ENCODE results near the gene KCNC1.

Gene KCNC1

DNA sequence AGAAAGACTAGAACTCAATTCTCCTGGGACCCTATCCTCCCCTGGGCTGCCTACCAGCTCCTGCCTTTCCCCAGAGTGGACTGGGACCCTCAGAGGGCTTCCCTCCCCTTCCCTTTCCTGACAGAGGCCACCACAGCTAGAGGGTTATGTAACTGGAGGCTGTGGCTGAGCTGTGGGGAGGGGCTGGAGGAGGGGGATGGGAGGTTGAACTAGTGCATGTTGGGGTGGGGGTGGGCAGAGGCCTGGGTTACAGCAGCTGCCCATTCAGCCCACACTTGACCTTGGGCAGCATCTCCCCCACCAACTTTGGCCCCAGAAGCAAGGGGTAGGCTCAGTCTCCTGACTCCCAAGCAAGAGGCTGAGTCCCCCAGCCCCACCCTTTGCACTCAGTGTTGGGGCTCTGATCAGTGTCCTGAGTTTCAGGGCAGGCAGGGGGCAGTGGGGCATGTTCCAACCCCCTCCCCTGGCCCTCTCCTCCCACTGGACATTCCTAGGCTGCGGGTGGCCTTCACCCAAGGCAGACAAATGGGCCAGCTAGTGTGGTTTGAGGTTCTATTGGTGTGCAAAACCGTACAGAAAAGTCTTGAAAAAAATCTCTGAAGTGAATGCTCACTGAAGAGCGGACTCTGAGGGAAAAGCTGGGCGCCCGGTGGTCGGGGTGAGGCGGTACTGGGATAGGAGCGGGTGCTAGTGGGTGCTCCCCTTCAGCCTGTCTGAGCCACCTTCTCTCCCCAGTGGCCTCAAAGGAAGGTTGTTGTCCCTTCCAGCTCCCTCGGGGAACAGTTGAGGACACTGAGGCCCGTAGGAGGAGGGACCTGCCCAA lies 3.8 kb downstream of the KCNC1 start:
- DNase-seq, result no peak

DNA sequence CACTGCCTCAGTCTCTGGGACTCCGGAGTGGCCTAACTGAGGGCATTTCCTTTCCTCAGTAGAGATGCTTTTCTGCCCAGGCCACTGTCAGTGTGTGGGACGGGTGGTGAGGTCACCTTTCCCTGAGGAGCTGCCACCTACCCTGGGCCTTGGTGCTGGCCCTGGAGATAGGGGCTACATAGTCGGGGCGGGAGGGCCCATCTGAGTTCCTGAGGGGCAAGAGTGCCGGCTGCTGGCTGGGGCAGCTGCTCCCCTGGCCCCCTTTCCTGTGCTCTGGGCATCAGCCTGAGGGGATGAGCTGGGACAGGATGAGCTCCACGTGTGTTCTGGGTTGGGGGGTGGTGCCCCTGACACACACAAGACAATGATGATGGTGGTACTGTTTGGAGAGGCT lies 5.4 kb downstream of the KCNC1 start:
- no peak for DNase-seq

DNA sequence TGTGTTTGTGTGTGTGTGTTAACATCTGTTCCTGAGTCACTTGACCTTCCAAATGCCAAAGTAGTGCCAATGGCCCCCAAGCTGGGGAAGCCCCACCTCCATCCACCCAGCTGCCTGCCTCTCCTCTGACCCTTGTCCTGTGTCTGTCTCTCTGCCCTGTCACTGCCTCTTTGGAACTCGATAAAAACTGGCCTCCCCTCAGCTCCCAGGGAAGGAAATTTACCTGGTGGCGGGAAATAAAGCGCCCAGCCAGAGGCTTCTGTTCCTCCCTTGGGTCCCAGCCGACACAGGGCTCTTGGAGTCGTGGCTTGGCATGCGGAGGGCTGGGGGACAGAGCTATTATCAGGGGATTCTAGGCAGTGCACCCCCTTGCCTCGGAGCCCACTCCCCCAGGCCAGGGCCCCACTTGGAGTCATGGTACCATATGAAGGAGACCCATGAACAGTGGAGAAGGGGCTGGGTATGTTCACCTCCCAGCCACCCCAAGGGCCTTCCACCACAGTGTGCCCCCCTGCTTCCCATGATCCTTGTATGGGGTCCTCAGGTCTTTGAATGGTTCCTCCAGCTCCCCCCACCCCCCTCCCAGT lies 6.2 kb downstream of the KCNC1 start:
- no peak for DNase-seq

DNA sequence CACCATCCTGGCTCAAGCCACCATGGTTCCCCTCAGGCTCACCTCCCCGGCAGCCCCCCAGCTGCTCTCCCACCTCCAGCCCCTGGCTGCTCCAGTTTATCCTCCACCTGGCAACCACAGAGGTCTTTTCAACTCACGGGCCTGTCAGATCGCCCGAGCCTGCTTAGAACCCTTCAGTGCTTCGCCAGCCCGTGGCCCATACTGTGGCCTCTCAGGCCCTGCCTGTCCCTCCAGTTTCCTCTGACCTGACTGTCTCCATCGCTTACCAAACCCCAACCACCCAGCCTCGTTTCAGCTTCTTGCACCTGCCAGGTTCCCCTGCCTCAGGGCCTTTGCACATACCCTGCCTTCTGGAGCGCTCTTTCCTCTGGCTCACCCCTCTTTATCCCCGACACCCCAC lies 6.9 kb downstream of the KCNC1 start:
- DNase-seq, result no peak

DNA sequence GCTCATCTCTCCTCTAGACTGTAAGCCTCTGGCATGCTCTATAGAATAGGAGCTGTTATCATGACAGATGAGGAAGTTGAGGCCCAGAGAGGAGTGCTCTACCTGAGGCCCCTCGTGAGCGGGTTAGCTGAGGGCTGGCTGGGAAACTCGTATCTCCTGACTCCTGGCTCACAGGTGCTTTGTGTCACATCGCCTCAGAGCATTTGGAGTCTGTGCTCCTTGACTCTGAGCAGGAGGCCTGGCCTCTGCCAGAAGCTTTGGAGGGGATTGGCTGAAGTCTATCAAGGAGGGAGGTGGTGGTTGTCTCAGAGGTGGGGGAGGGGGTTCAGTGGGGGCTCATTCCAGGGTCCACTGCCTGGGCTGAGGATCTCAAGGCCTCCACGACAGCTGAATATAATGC lies 7.4 kb downstream of the KCNC1 start:
- no peak for DNase-seq

DNA sequence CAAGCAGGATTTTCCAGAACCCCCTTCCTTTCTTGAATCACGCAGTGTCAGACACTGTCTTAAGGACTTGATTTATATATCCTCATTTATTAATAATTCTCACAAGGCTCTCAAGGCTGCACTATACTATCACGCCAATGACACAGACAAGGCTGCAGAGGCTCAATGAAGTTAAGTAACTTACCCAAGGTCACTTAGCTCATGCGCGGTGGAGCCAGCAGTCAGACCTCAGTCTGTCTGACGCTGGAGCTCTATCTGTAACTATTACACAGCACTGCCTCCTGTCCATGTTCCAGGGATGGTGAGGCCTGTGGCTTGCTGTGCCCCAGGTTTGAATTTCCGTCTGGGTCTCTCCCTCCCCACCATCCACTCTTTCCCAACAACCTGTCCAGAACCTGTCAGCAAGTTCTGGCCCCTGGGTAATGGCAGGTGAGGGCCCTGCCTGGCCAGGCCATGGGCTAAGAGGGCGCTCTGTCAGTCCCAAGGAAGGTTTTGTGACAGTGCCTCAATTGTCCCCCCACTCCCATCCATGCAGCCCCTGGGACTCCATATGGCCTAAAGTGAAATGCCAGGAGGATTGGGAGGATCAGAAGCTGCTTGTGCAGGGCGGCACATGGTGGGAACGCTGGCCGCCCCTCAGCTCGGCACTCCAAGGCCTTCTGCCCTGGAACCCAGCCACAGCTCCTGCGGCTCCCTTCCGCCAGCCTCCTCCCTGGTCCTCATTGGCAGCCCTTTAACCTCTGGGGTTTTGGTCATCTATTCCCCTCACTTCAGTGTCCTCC lies 8.6 kb downstream of the KCNC1 start:
- no peak for DNase-seq

DNA sequence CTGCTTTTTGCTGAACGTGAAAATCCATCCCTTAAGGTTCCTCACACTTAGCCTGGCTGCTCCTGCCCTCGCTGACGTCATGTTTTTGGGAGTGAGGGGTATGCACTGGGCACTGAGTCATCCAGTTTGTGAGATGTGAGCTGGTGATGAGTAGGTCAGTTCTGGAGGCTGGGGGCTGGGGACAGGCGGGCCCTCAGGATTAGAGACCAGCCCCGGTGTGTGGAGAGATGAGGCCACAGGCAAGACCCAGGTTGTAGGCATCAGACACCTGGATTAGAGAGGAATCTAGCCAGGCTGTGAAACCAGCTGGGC lies 9.2 kb downstream of the KCNC1 start:
- no peak for DNase-seq

DNA sequence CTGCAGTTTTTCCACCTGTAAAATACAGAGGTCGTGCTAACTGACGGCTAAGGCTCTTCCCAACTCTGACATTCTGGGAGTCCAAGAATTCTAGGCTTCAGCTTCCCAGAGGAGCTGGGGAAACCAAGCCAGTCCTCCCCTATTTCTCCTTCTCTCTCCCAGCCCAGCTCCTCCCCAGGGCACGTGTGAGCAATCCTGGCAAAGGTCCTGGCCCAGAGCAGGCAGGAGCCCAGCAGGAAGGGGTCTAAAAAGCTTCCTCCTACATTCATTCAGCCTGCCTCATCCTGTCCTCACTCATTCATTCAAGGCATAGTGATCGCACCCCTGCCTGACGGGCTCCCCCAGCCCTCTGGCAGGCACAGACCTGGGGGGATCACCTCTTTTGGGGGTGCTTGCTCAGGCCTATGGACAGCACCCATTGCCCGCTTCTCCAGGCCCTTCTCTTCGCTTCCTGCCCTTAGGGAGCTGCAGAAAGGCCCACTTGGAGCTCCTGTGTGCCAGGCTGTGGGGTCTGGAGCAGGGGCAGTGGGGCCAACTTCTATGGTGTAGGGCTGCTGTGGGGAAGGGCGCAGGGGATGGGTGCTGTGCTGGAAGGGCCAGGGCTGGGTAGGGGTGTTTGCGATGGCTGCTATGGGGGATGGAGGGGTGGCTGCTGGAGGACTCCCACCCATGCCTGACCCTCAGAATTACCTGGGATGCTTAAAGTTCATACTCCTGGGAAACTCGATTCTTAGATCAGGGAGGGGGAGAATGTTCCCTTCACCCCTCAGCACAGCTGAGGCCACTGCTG lies 9.8 kb downstream of the KCNC1 start:
- no peak for DNase-seq

DNA sequence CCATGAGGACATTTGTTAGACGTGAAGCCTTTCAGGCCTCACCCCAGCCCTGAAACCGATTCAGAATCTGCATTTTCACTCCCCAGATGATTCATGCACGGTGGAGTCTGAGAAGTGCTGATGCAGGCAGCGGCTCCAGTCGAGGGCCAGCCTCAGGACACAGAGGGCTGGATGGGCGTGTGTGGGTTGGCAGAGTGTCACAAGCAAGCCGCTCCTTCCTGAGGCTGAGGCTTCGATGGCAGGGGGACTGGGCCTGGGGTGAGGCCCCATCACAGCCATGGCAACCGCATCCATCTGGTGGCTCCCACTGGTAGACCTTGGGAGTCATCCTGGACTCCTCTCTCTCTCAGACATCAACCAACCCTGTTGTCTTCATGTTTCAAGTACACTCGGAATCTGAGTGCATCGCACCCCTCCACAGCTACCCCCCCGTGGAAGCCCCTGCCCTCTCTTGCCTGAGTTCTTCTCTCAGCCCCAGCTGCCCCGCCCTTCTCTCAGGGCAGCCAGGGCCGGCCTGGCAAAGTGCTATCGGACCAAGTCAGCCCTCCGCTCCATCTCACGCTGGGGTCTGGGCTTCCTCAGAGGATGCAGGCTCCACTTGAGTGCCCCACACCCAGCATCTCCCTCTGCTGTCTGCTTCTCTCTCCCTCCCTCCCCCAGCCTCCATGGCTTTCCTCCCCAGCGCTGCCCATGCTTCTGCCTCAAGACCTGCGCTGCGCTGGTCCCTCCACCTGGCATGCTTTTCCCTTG lies 10.6 kb downstream of the KCNC1 start:
- DNase-seq, result no peak

DNA sequence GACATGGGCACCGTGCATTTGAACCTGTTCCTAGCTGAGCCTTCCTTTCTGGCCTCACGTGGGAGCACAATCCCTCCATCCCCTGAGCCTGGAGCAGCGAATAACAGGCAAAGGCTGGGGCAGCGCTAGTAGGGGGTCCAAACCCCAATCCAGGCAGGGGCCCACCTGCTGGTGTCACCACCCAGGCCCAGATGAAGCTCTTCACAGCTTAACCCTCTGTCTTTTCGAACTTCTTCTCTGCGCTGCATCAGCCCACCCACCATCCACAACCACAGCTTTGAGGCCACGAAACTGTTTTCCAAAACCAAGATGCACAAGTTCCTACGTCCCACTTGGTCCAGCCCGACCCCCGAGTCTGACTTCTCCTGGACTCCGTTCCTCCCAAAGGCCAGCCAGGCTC lies 11.5 kb downstream of the KCNC1 start:
- no peak for DNase-seq

DNA sequence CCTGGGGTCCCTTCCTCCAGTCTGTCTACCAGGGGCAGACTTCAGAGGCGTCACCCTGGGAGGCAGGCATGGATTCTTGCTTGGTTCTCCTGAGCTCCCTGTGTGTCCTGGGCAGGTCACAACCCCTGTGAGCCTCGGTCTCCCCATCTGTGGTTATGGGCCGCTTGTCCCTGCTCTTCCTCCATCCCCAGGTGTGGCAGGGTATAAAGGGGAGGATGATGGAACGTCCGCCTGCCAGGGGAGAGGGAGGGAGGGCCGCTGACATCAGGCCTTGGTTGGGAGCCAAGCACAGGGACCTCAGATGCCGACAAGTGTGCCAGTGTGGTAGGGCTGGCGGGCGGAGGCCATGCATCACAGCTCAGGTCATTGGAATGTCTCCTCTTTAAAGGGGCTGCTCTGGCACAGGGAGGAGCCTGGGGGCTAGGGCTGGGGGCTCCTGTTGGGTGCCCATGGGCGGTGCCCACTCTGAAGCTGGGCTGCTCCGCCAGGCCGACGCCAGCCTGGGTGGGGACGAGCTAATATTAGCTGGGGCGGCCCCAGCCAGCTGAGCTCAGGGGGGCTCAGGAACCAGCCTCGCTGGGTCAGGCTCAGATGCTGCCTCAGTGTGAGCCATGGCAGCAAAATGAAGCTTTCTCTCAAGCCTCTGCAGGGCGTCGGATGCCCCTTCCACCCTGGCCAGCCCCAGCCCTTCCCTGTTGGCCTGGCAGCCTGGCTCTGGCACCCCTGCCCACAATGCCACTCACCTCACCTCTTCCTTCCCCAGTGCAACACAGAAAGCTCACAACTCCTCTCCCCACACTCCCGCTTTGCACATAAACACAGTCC lies 12.8 kb downstream of the KCNC1 start:
- DNase-seq, result no peak

DNA sequence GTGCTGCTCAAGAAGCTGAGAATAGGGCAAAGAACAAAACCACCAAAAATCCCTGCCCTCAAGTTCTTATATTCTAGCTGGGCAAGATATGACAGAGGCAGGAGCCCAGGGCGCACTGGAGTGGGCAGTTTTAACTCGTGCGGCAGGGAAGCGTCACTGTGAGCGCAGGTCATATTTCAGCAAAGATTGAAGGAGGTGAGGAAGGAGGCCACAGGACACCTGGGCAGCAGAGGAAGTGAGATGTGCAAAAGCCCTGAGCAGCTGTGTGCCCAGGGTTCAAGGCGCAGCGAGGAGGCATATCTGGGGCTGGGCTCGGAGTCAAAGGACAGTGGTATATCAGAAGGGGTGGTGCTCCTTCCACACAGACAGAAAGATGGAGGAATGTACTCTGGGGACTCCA lies 13.5 kb downstream of the KCNC1 start:
- no peak for DNase-seq

DNA sequence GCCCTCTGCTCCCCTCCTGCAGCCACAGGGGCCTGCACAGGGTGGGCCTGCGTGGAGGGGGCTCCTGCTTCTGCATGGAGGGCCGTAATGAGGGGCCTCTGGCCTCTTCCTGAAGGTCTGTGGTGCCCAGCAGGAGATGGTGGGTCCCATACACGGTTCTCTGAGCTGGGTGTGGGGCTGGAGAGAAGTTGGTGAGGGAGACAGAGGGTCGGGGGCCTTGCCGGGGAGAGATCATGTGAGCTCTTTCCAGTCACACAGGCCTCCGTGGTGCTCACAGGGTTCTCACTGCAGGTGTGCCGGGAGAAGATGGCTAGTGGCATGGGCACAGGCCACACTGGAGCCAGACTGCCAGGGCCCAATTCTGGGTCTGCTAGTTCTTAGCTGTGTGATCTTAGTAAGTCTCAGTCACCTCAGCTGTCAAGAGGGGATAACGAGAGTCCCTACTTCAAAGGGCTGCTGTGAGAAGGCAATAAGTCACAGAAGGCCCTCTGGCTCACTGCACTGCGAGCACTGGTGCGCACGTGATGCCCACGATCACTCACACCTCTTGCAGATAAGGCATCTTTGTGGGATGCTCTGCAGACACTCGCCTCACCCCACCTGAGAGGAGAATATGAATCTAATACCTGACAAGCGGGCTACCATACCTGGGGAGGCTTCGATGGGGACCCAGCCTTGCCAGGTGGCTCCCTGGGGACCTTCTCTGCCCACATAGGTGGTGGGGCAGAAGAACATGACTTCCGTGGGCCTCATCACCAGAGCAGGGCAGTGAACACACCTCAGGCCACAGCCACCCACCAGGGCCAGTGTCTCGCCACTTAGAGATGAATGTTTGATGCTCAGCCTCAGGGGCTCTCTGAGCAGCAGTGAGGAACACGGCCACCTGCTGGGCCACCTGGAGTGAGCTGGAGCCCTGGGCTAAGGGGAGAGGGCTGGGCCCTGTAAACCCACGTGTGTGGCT lies 14.5 kb downstream of the KCNC1 start:
- no peak for DNase-seq

DNA sequence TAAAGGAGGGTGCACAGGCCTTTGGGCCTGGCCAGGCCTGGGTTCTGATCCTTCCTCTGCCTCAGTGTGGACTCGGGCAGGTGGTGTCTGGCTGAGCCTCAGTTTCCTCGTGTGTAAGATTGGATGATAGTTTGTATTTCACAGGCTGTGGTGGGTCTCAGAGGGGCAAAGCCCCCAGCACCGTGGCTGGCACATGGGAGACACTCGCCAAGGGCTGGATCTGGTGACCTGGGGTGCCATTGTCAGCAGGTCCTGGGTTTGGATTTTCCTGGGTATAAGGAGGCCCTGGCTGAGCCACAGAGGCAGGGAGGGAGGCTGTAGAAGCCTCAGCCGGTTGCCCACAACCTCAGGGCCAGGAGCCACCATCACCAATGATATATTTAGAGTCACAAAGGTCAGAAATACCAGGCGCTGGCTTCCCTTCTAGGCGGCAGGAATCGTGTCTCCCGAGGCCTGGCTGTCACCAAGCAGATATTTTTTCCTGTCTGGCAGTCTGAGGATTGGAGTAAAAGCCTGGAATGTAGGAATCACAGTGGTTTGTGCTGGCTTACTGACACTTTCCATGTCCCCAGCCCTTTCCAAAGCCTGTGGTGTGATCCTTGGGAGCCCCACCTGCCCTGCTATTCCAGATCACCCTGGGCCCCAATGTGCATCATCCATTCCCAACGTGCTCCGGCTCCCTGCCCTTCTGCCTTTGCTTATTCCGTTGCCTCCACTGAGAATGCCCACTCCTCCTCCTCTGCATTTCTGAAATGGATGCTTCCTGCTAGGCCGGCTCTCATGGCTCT lies 15.6 kb downstream of the KCNC1 start:
- no peak for DNase-seq

DNA sequence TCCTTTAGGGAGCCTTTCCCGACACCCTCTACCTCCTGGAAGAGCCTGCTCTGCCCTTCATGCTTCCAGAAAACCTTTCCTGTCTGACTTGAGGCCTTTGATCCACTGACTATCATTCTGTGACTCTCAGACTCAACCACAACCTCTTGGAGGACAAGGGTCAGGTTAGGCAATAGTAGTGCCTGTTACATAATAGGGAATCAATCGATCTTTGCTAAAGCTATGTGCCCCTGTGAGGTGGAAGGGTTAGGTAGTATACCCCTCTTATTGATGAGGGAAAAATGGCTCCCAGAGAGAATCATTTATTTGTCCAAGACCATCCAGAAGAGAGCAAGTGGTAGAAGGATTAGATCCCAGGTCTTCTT lies 16.2 kb downstream of the KCNC1 start:
- no peak for DNase-seq

DNA sequence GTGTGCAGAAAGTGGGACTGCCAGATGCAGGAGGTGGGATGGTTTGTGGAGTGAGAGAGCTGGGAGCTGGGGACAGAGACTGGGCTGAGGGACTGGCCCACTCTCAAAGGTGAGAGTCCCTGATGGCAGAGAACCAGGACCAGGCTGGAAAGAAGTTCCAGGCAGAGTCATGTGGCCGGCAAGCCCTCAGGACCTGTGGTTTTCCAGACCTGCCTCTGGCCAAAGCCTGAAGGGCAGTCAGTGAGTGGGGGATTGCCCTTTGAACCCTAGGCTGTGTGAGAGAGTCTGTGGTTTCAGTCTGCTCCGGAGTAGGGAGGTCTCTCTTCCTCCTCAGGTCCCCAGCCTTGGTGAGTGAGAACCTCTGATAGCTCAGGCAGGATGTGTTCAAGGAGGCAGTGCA lies 17.0 kb downstream of the KCNC1 start:
- no peak for DNase-seq

DNA sequence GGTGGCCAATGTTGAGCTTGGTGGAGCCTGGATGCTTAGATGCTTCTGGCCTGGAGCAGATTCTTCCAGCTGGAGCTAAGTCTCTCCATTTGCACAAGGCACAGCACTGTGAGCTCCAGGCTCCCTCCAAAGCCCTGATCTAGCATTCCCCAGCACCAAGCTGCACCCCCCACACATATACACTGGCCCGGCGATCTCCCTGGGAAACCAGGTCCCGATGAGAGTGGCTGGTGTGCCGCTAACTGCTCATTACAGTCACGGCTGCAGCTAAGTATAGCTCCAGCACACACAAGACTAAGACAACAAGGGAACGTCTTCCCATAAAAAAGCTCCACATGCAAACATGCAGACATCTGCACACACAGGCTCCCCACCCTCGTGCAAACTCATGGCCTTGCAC lies 17.6 kb downstream of the KCNC1 start:
- DNase-seq, result no peak

DNA sequence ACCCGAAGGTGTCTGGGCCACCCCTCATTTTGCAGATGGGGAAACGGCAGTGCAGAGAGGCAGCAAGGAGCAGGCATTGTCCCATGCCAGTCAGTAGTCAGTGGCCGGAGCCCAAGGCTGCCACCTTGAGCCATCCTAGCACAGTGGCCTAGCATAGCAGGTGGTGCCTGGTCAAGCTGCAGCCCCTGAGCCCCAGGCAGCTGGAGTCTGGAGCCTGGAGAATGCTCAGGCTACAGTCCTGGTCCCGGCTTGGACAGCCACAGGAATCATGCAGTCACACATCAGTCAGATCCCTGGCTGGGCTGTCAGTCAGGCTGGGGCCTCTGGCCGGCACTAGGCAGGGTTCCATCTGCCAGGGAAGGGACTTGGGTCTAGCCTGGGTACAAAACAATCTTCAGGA lies 18.6 kb downstream of the KCNC1 start:
- DNase-seq, result no peak

DNA sequence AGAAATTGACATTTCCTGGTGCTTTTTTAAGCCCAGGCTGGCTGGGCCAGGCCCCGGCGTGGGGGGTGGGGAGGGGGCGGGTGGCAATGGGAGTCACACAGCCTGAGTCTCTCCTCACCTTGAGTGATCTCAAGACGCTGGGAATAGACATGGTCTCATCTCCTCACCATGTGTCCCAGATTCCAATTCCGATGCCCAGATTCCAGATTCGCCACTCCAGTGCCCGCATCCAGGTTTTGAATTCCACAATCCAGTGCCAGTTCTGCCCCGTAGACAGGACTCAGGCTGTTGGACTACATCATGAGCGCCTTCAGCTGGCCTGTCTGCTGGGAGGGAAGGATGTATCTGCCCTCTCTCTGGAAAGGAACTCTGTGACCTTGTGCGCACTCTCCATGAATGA lies 19.1 kb downstream of the KCNC1 start:
- no peak for DNase-seq

DNA sequence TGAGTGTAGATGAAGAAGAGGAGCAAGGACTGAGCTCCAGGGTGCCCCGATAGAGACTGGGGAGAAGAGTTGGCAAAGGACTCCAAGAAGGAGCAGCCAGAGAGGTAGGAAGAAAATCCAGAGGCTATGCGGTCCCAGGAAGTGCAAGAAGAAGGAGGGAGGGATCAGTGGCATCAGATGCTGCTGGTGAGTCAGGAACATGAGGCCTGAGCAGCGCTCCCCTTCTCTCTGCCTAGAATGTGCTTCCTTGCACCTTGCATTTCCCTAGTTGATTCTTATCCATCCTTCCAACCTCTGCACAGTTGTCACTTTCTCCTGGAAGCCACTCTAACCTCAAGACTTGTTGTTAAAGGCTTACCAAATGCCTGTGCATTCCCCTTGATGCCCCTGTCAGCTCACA lies 21.3 kb downstream of the KCNC1 start:
- no peak for DNase-seq

Measured in effector CD4-positive, alpha-beta T cell (primary cell).